ENCODE results near the gene RASGRP4.

DNA sequence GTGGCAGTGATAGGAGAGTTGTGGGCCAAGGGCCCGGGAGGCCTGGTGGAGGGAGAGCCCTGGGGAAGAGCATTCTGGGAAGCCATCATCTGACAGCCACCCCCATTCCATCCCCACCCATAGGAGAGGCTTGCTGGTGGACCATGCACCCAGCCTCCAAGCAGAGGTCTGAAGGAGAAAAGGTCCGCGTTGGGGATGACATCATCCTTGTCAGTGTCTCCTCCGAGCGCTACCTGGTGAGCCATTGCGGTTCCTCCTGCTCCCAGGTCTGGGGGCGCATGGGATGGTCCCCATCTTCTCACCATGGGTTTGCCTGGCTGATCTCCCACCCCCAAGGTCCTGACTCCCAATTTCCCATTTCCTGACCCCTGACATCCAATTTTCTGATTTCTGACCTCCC, 18.0 kb upstream of the RASGRP4 start:
- TF ChIP-seq, protein P1, sequence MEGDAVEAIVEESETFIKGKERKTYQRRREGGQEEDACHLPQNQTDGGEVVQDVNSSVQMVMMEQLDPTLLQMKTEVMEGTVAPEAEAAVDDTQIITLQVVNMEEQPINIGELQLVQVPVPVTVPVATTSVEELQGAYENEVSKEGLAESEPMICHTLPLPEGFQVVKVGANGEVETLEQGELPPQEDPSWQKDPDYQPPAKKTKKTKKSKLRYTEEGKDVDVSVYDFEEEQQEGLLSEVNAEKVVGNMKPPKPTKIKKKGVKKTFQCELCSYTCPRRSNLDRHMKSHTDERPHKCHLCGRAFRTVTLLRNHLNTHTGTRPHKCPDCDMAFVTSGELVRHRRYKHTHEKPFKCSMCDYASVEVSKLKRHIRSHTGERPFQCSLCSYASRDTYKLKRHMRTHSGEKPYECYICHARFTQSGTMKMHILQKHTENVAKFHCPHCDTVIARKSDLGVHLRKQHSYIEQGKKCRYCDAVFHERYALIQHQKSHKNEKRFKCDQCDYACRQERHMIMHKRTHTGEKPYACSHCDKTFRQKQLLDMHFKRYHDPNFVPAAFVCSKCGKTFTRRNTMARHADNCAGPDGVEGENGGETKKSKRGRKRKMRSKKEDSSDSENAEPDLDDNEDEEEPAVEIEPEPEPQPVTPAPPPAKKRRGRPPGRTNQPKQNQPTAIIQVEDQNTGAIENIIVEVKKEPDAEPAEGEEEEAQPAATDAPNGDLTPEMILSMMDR (conservative IDR thresholded peaks at IDR 0.05 in 1 of 2, IDR thresholded peaks at IDR 0.05 in 1 of 2; ENCODE audit: low read depth in 1 of 2, low read length in 2 of 2): no peak
- TF ChIP-seq EZH2 (IDR thresholded peaks at IDR 0.05; ENCODE audit: low read length, missing control alignments): no peak
